NAMALWA (cell line): ENCODE measurements around the gene GJD3.

Experiments used
- DNase-seq: peaks from one replicate; pipeline ENCODE4 v3.0.0-alpha.2; 2015; ENCODE audit warnings: low spot score

GJD3 gene

GRCh38 chr17:40340327-40340726, 24.2 kb downstream of the GJD3 start:
- DNase-seq = no peak

GRCh38 chr17:40338941-40339649, 25.4 kb downstream of the GJD3 start:
- DNase-seq = peak; percentile 56

- DNase-seq = no peak
Observed at GRCh38 chr17:40338058-40338457, 26.5 kb downstream of the GJD3 start.

GRCh38 chr17:40337351-40337750, 27.2 kb downstream of the GJD3 start:
- no peak for DNase-seq

- no peak for DNase-seq
Observed at GRCh38 chr17:40335620-40336019, 28.9 kb downstream of the GJD3 start.

GRCh38 chr17:40333781-40334448, 30.6 kb downstream of the GJD3 start:
- no peak for DNase-seq

GRCh38 chr17:40331743-40332641, 32.5 kb downstream of the GJD3 start:
- DNase-seq = no peak

- no peak for DNase-seq
Observed at GRCh38 chr17:40330850-40331470, 33.6 kb downstream of the GJD3 start.

GRCh38 chr17:40329839-40330794, 34.4 kb downstream of the GJD3 start:
- no peak for DNase-seq

GRCh38 chr17:40328386-40328766, 36.2 kb downstream of the GJD3 start:
- no peak for DNase-seq

GRCh38 chr17:40327735-40328385, 36.7 kb downstream of the GJD3 start:
- no peak for DNase-seq

- peak; percentile 37 for DNase-seq
Observed at GRCh38 chr17:40327244-40327729, 37.2 kb downstream of the GJD3 start.

GRCh38 chr17:40326832-40327199, 37.7 kb downstream of the GJD3 start:
- DNase-seq = no peak

GRCh38 chr17:40326014-40326831, 38.3 kb downstream of the GJD3 start:
- DNase-seq = peak; percentile 72

GRCh38 chr17:40325156-40326013, 39.2 kb downstream of the GJD3 start:
- peak; percentile 46 for DNase-seq

- peak; percentile 41 for DNase-seq
Observed at GRCh38 chr17:40323391-40324381, 40.9 kb downstream of the GJD3 start.
